Fibroblast of lung (primary cell): ENCODE data around the gene DNMT3A. TPM values are rescaled to one million over a fixed set of nuclear protein-coding genes. Genes with fewer than 3 reads are reported as not detected.

Experiments used
- DNase-seq, 2 donors: peaks; one replicate each; pipeline versions ENCODE4 v3.0.0 to v3.0.0-alpha.2; 2010; ENCODE audit warnings: low read depth in 2 of 2
- H2AFZ ChIP-seq: 2 replicates; pipeline ENCODE4 v1.5.1; 2012; ENCODE audit warnings: low read length, control low read depth, inconsistent platforms
- H3K27ac ChIP-seq: 2 replicates; pipeline ENCODE4 v1.5.1; 2011; ENCODE audit warnings: low read length, control low read depth; ENCODE audit not compliant: insufficient read depth
- H3K27me3 ChIP-seq: 2 replicates; pipeline ENCODE4 v1.5.1; 2011; ENCODE audit warnings: mild to moderate bottlenecking, low read length; ENCODE audit not compliant: control insufficient read depth, insufficient read depth
- H3K36me3 ChIP-seq: 2 replicates; pipeline ENCODE4 v1.5.1; 2011; ENCODE audit warnings: low read length; ENCODE audit not compliant: control insufficient read depth, insufficient read depth
- H3K4me1 ChIP-seq: 2 replicates; pipeline ENCODE4 v1.5.1; 2011; ENCODE audit warnings: low read length; ENCODE audit not compliant: control insufficient read depth, insufficient read depth; ENCODE audit errors: extremely low read depth
- H3K4me2 ChIP-seq: 2 replicates; pipeline ENCODE4 v1.5.1; 2011; ENCODE audit warnings: low read length, control low read depth; ENCODE audit not compliant: insufficient read depth; ENCODE audit errors: extremely low read depth
- H3K4me3 ChIP-seq, 4 experiments: fragments of 200-600 bp in 1 of 4; sonication (generic) in 1 of 4; replicated peaks in 1 of 4; 2 replicates each; pipeline ENCODE4 v1.5.1; 2011 to 2016; ENCODE audit warnings: low read length in 4 of 4, low read depth in 3 of 4, mild to moderate bottlenecking in 3 of 4, control low read depth in 2 of 4, inconsistent platforms in 1 of 4, mixed read lengths in 1 of 4; ENCODE audit not compliant: insufficient read depth in 1 of 4; ENCODE audit errors: control extremely low read depth in 1 of 4
- H3K79me2 ChIP-seq: 2 replicates; pipeline ENCODE4 v1.5.1; 2012; ENCODE audit warnings: mild to moderate bottlenecking, low read length, inconsistent platforms; ENCODE audit not compliant: control insufficient read depth, insufficient read depth
- H3K9ac ChIP-seq: 2 replicates; pipeline ENCODE4 v1.5.1; 2011; ENCODE audit warnings: mild to moderate bottlenecking, low read length, control low read depth; ENCODE audit not compliant: insufficient read depth
- H3K9me3 ChIP-seq: 2 replicates; pipeline ENCODE4 v1.5.1; 2012; ENCODE audit warnings: low read depth, low read length; ENCODE audit not compliant: control insufficient read depth, insufficient read depth
- H4K20me1 ChIP-seq: 2 replicates; pipeline ENCODE4 v1.5.1; 2011; ENCODE audit warnings: low read length; ENCODE audit not compliant: control insufficient read depth, insufficient read depth; ENCODE audit errors: extremely low read depth
- CTCF ChIP-seq, 2 donors: IDR thresholded peaks in 1 of 2; conservative IDR thresholded peaks in 1 of 2; 1 replicate in 1 of 2; 2 replicates in 1 of 2; pipeline ENCODE4 v1.5.1; 2011 to 2012; ENCODE audit warnings: low read length in 2 of 2, control low read depth in 1 of 2, inconsistent platforms in 1 of 2, low read depth in 1 of 2, mild to moderate bottlenecking in 1 of 2
- EZH2 ChIP-seq: IDR thresholded peaks from 2 replicates; pipeline ENCODE4 v1.5.1; 2012; ENCODE audit warnings: low read length, control low read depth, mild to moderate bottlenecking; ENCODE audit errors: missing control alignments
- polyA plus RNA-seq, 2 donors: library from polyadenylated mRNA; depleted of rRNA in 1 of 2; stranded (reverse) in 1 of 2; unstranded in 1 of 2; fragments of >200 nt; gene quantifications; 2 replicates each; pipeline ENCODE4 v1.2.1, GENCODE V29; 2011 to 2012; ENCODE audit warnings: missing spikeins in 1 of 2
- total RNA-seq: library from RNA; depleted of rRNA; stranded (reverse); fragments of >200 nt; gene quantifications from 2 replicates; pipeline ENCODE4 v1.2.1, GENCODE V29; 2014

Gene DNMT3A
- total and polyA plus RNA-seq, 2 donors (not counting 1 experiment from before 2014, with no cell fraction given) = 3.6 to 19.7 TPM

GRCh38 chr2:25330273-25330672, 11.5 kb downstream of the DNMT3A start:
- no peak overlapping the region for H3K27ac ChIP-seq
- no peak for DNase-seq
- H3K9ac ChIP-seq = no peak overlapping the region
- no peak overlapping the region for H3K4me2 ChIP-seq
- peaks cover under 1% of the 10 kb centered on the region for H3K4me1 ChIP-seq
- no peaks in the 10 kb centered on the region for H3K36me3 ChIP-seq
- H3K9me3 ChIP-seq = no peaks in the 10 kb centered on the region
- no peaks in the 10 kb centered on the region for H4K20me1 ChIP-seq
- no peak overlapping the region for H3K4me3 ChIP-seq
- H3K79me2 ChIP-seq = no peaks in the 10 kb centered on the region
- H3K27me3 ChIP-seq = no peaks in the 10 kb centered on the region
- no peak overlapping the region for H2AFZ ChIP-seq
- TF ChIP-seq CTCF (conservative IDR thresholded peaks at IDR 0.05 in 1 of 2, IDR thresholded peaks at IDR 0.05 in 1 of 2; ENCODE audit: low read depth in 1 of 2, low read length in 2 of 2) = no peak
- no peak for TF ChIP-seq EZH2

GRCh38 chr2:25328152-25329085, 13.3 kb downstream of the DNMT3A start:
- H3K36me3 ChIP-seq = no peaks in the 10 kb centered on the region
- no peak for TF ChIP-seq EZH2
- no peaks in the 10 kb centered on the region for H3K9me3 ChIP-seq
- no peak for DNase-seq
- no peak overlapping the region for H3K27ac ChIP-seq
- no peaks in the 10 kb centered on the region for H3K79me2 ChIP-seq
- H3K27me3 ChIP-seq = no peaks in the 10 kb centered on the region
- H3K9ac ChIP-seq = no peak overlapping the region
- H4K20me1 ChIP-seq = peaks cover 2% of the 10 kb centered on the region
- H3K4me2 ChIP-seq = no peak overlapping the region
- peaks cover 5% of the 10 kb centered on the region for H3K4me1 ChIP-seq
- no peak overlapping the region for H2AFZ ChIP-seq
- no peak overlapping the region for H3K4me3 ChIP-seq

- Histone ChIP-seq H3K4me1 (peaks cover 5% of the 10 kb centered on the region), H2AFZ (no peak overlapping the region), H3K4me2 (no peak overlapping the region), H3K36me3 (no peaks in the 10 kb centered on the region), H3K4me3 (no peak overlapping the region), H3K27me3 (no peaks in the 10 kb centered on the region), H4K20me1 (peaks cover 2% of the 10 kb centered on the region), H3K9ac (no peak overlapping the region), H3K9me3 (no peaks in the 10 kb centered on the region), H3K27ac (no peak overlapping the region), H3K79me2 (no peaks in the 10 kb centered on the region)
- no peak for DNase-seq
- no peak for TF ChIP-seq CTCF (conservative IDR thresholded peaks at IDR 0.05 in 1 of 2, IDR thresholded peaks at IDR 0.05 in 1 of 2; ENCODE audit: low read depth in 1 of 2, low read length in 2 of 2)
- no peak for TF ChIP-seq EZH2
These were observed 15.3 kb downstream of the DNMT3A start for GRCh38 chr2:25326326-25327013.
